Right lobe of liver (tissue), 4 donors: ENCODE results near the gene PPP2R5C.

Source experiments
- CTCF ChIP-seq, 4 donors: fragments of 200-600 bp in 3 of 4; fragments of 450-650 bp in 1 of 4; IDR thresholded peaks; one replicate each; pipeline versions ENCODE4 v1.5.1 to v1.8.0; 2016 to 2022; ENCODE audit warnings: antibody characterized with exemption in 4 of 4, mild to moderate bottlenecking in 2 of 4
- POLR2A ChIP-seq: fragments of 450-650 bp; IDR thresholded peaks from one replicate; pipeline ENCODE4 v1.6.1; 2017; ENCODE audit warnings: antibody characterized with exemption, mild to moderate bottlenecking
- donor health status: DM: no; HTN: no; CAD: no.
- donor health status: DM: no; HTN: no; CAD: no.
- donor health status: DM: no; HTN: yes; CAD: no.

- TF ChIP-seq CTCF (IDR thresholded peaks at IDR 0.05) (no peak), POLR2A (no peak)
Observed at GRCh38 chr14:101893759-101894158, 132.2 kb downstream of the PPP2R5C start.
